T-cell (primary cell): ENCODE measurements around the gene TMEM170B. TPM values are rescaled to one million over a fixed set of nuclear protein-coding genes. Genes with fewer than 3 reads are reported as not detected.

Experiments used
- ATAC-seq, 4 experiments: fragments of 200-7000 bp in 3 of 4; fragments of 150-1000 bp in 1 of 4; cut with Tn5 transposase; replicated peaks in 1 of 4; 1 replicate in 3 of 4; 2 replicates in 1 of 4; pipeline ENCODE4 v1.10.0; 2021; ENCODE audit warnings: moderate library complexity in 3 of 4, mild to moderate bottlenecking in 2 of 4, moderate number of reproducible peaks in 1 of 4
- CTCF ChIA-PET, 2 donors: fragments of 300-600 bp; sonication (Branson Sonifier 250); formaldehyde crosslinking; loops; one replicate each; lab custom pipeline; 2022; ENCODE audit warnings: antibody characterized with exemption in 2 of 2; lab: Charles Lee
- POLR2A ChIA-PET, 2 donors: fragments of 300-600 bp; sonication (Branson Sonifier 250); formaldehyde crosslinking; loops; one replicate each; lab custom pipeline; 2022; ENCODE audit warnings: antibody characterized with exemption in 2 of 2; lab: Charles Lee
- DNase-seq, 35 experiments: peaks; one replicate each; pipeline versions ENCODE4 v3.0.0 to v3.0.0-alpha.2; 2013 to 2023
- H3K27ac ChIP-seq: one replicate; pipeline ENCODE4 v1.5.1; 2013; ENCODE audit warnings: low read length
- H3K27me3 ChIP-seq, 2 experiments: replicated peaks in 1 of 2; 1 replicate in 1 of 2; 2 replicates in 1 of 2; pipeline versions ENCODE4 v1.6.1 to v1.7.0; 2013; ENCODE audit warnings: low read length in 1 of 2, mixed read lengths in 1 of 2; ENCODE audit not compliant: control insufficient read depth in 2 of 2, insufficient read depth in 2 of 2; ENCODE audit errors: extremely low read depth in 1 of 2
- H3K36me3 ChIP-seq, 2 donors: 1 replicate in 1 of 2; 2 replicates in 1 of 2; pipeline versions ENCODE4 v1.6.1 to v1.7.0; 2013; ENCODE audit warnings: low read length in 1 of 2; ENCODE audit not compliant: control insufficient read depth in 2 of 2, insufficient read depth in 1 of 2; ENCODE audit errors: extremely low read depth in 1 of 2
- H3K4me1 ChIP-seq, 2 experiments: 1 replicate in 1 of 2; 2 replicates in 1 of 2; pipeline versions ENCODE4 v1.6.1 to v1.7.0; 2013; ENCODE audit warnings: low read length in 2 of 2, mixed read lengths in 1 of 2; ENCODE audit not compliant: insufficient read depth in 2 of 2, control insufficient read depth in 1 of 2; ENCODE audit errors: extremely low read depth in 1 of 2
- H3K4me3 ChIP-seq, 2 donors: 1 replicate in 1 of 2; 2 replicates in 1 of 2; pipeline versions ENCODE4 v1.5.1 to v1.7.0; 2013; ENCODE audit warnings: mild to moderate bottlenecking in 2 of 2, low read length in 1 of 2, moderate library complexity in 1 of 2; ENCODE audit not compliant: control insufficient read depth in 1 of 2; ENCODE audit errors: extremely low read depth in 1 of 2
- H3K9me3 ChIP-seq: 2 replicates; pipeline ENCODE4 v1.7.0; 2013
- H3K27ac Mint-ChIP-seq, 2 donors: one replicate each; pipeline ENCODE4 v1.8.0; 2020 to 2021; ENCODE audit warnings: mild to moderate bottlenecking in 2 of 2, mixed read lengths in 2 of 2
- H3K27me3 Mint-ChIP-seq, 2 donors: one replicate each; pipeline ENCODE4 v1.8.0; 2021 to 2022; ENCODE audit warnings: mixed read lengths in 2 of 2
- H3K36me3 Mint-ChIP-seq: one replicate; pipeline ENCODE4 v1.8.0; 2021; ENCODE audit warnings: mixed read lengths
- H3K4me1 Mint-ChIP-seq, 3 donors: one replicate each; pipeline ENCODE4 v1.8.0; 2020 to 2022; ENCODE audit warnings: mixed read lengths in 3 of 3, mild to moderate bottlenecking in 1 of 3
- H3K4me3 Mint-ChIP-seq, 3 donors: one replicate each; pipeline ENCODE4 v1.8.0; 2020 to 2022; ENCODE audit warnings: mild to moderate bottlenecking in 3 of 3, mixed read lengths in 3 of 3, moderate library complexity in 3 of 3
- H3K9me3 Mint-ChIP-seq, 3 donors: one replicate each; pipeline ENCODE4 v1.8.0; 2020 to 2022; ENCODE audit warnings: mixed read lengths in 3 of 3
- WGBS: methylation state at CpG from one replicate; pipeline ENCODE4 v1.1.5; 2013; ENCODE audit warnings: missing lambda C conversion rate; ENCODE audit not compliant: insufficient coverage; 5-methylcytosine and 5-hydroxymethylcytosine counted together
- total RNA-seq, 35 experiments: library from RNA in 6 of 35; stranded (reverse) in 6 of 35; fragments of 120-200 nt in 1 of 35; gene quantifications; one replicate each; pipeline versions ENCODE4 v1.2.1 to v1.2.4 and lab custom pipeline; 2013 to 2026

The TMEM170B gene
- total RNA-seq, 5 donors from 2014 or later (not counting 1 experiment from before 2014, with no cell fraction given) = 1.4 to 2.4 (median 1.9) TPM

- WGBS = 90% methylated on average over 2 of the region's 6 CpGs
Measured at GRCh38 chr6:11606332-11606731, 68.8 kb downstream of the TMEM170B start.

GRCh38 chr6:11607383-11607782 is 69.8 kb downstream of the TMEM170B start:
- Mint-ChIP-seq H3K4me3 (no peak overlapping the region), H3K36me3 (no peaks in the 10 kb centered on the region), H3K27ac (no peak overlapping the region), H3K9me3 (no peaks in the 10 kb centered on the region), H3K27me3 (peaks cover 28 to 41% of the 10 kb centered on the region in 2 donors), H3K4me1 (peaks cover 0 to 7% (median 0%) of the 10 kb centered on the region in 3 donors)
- CTCF ChIA-PET = no interaction called here
- Histone ChIP-seq H3K4me1 (no peaks in the 10 kb centered on the region), H3K9me3 (no peaks in the 10 kb centered on the region), H3K27ac (no peak overlapping the region), H3K4me3 (no peak overlapping the region), H3K27me3 (peaks cover 0 to 19% of the 10 kb centered on the region in 2 experiments), H3K36me3 (no peaks in the 10 kb centered on the region)
- DNase-seq (no peak), ATAC-seq (no peak)
- 100% methylated on average over 1 of the region's 7 CpGs for WGBS
- POLR2A ChIA-PET = no interaction called here

More at GRCh38 chr6:11606332-11606731, 68.8 kb downstream of the TMEM170B start:
- H3K9me3 Mint-ChIP-seq = no peaks in the 10 kb centered on the region
- peaks cover 31 to 44% of the 10 kb centered on the region in 2 donors for H3K27me3 Mint-ChIP-seq
- no peaks in the 10 kb centered on the region for H3K36me3 Mint-ChIP-seq
- H3K4me3 Mint-ChIP-seq = no peak overlapping the region
- no peak overlapping the region for H3K27ac Mint-ChIP-seq
- DNase-seq (no peak), ATAC-seq (no peak)
- H3K4me3 ChIP-seq = no peak overlapping the region
- POLR2A ChIA-PET = no interaction called here
- H3K9me3 ChIP-seq = no peaks in the 10 kb centered on the region
- no peaks in the 10 kb centered on the region for H3K36me3 ChIP-seq
- peaks cover 0 to 19% of the 10 kb centered on the region in 2 experiments for H3K27me3 ChIP-seq
- CTCF ChIA-PET = no interaction called here
- H3K27ac ChIP-seq = no peak overlapping the region
- H3K4me1 Mint-ChIP-seq = peaks cover 0 to 7% (median 0%) of the 10 kb centered on the region in 3 donors
- no peaks in the 10 kb centered on the region for H3K4me1 ChIP-seq

GRCh38 chr6:11608600-11609323 is 71.2 kb downstream of the TMEM170B start:
- Histone ChIP-seq H3K27ac (no peak overlapping the region), H3K4me3 (no peak overlapping the region), H3K4me1 (no peaks in the 10 kb centered on the region), H3K36me3 (no peaks in the 10 kb centered on the region), H3K27me3 (peaks cover 0 to 16% of the 10 kb centered on the region in 2 experiments), H3K9me3 (no peaks in the 10 kb centered on the region)
- POLR2A ChIA-PET = no interaction called here
- Mint-ChIP-seq H3K9me3 (no peaks in the 10 kb centered on the region), H3K4me1 (peaks cover 0 to 7% (median 0%) of the 10 kb centered on the region in 3 donors), H3K4me3 (no peak overlapping the region), H3K27me3 (peaks cover 22 to 30% of the 10 kb centered on the region in 2 donors), H3K36me3 (no peaks in the 10 kb centered on the region), H3K27ac (no peak overlapping the region)
- no peak for DNase-seq
- CTCF ChIA-PET = interaction anchor here in 1 of 2 donors (0.6 kb wide), 1 partner anchor 20 kb away, joined by 3 read pairs; no protein-coding TSS in a partner anchor
- 100% methylated on average over 2 of the region's 6 CpGs for WGBS
- no peak for ATAC-seq

GRCh38 chr6:11609324-11610071 is 71.9 kb downstream of the TMEM170B start:
- H3K4me3 Mint-ChIP-seq = no peak overlapping the region
- Histone ChIP-seq H3K4me1 (no peaks in the 10 kb centered on the region), H3K27me3 (peaks cover 0 to 16% of the 10 kb centered on the region in 2 experiments), H3K27ac (no peak overlapping the region), H3K4me3 (no peak overlapping the region), H3K9me3 (no peaks in the 10 kb centered on the region), H3K36me3 (no peaks in the 10 kb centered on the region)
- peaks cover 22 to 24% of the 10 kb centered on the region in 2 donors for H3K27me3 Mint-ChIP-seq
- no peaks in the 10 kb centered on the region for H3K36me3 Mint-ChIP-seq
- no peak for DNase-seq
- no peak overlapping the region for H3K27ac Mint-ChIP-seq
- H3K4me1 Mint-ChIP-seq = peaks cover 0 to 5% (median 0%) of the 10 kb centered on the region in 3 donors
- CTCF ChIA-PET = interaction anchor here in 1 of 2 donors (0.6 kb wide), 1 partner anchor 21 kb away, joined by 3 read pairs; no protein-coding TSS in a partner anchor
- POLR2A ChIA-PET = no interaction called here
- whole genome bisulfite sequencing = 92% methylated on average over 13 of the region's 18 CpGs
- no peaks in the 10 kb centered on the region for H3K9me3 Mint-ChIP-seq
- no peak for ATAC-seq

- Histone ChIP-seq H3K4me1 (no peaks in the 10 kb centered on the region), H3K27ac (no peak overlapping the region), H3K27me3 (peaks cover 0 to 9% of the 10 kb centered on the region in 2 experiments), H3K4me3 (no peak overlapping the region), H3K9me3 (no peaks in the 10 kb centered on the region), H3K36me3 (no peaks in the 10 kb centered on the region)
- no peak overlapping the region for H3K27ac Mint-ChIP-seq
- no CpG with 5 or more reads among the region's 1 CpG for WGBS
- no peak for DNase-seq
- peaks cover 9 to 10% of the 10 kb centered on the region in 2 donors for H3K27me3 Mint-ChIP-seq
- no peaks in the 10 kb centered on the region for H3K36me3 Mint-ChIP-seq
- POLR2A ChIA-PET = no interaction called here
- H3K4me1 Mint-ChIP-seq = no peaks in the 10 kb centered on the region
- CTCF ChIA-PET = no interaction called here
- H3K4me3 Mint-ChIP-seq = no peak overlapping the region
- no peak for ATAC-seq
- H3K9me3 Mint-ChIP-seq = no peaks in the 10 kb centered on the region
Measured at GRCh38 chr6:11613336-11613735, 75.8 kb downstream of the TMEM170B start.

GRCh38 chr6:11613858-11614257 is 76.3 kb downstream of the TMEM170B start:
- ChIA-PET POLR2A (no interaction called here), CTCF (no interaction called here)
- Histone ChIP-seq H3K4me1 (no peaks in the 10 kb centered on the region), H3K9me3 (no peaks in the 10 kb centered on the region), H3K27ac (no peak overlapping the region), H3K4me3 (no peak overlapping the region), H3K36me3 (no peaks in the 10 kb centered on the region), H3K27me3 (peaks cover 0 to 9% of the 10 kb centered on the region in 2 experiments)
- no peaks in the 10 kb centered on the region for H3K9me3 Mint-ChIP-seq
- no peak overlapping the region for H3K4me3 Mint-ChIP-seq
- no peak overlapping the region for H3K27ac Mint-ChIP-seq
- H3K4me1 Mint-ChIP-seq = no peaks in the 10 kb centered on the region
- no peak for ATAC-seq
- no peaks in the 10 kb centered on the region for H3K36me3 Mint-ChIP-seq
- no peak for DNase-seq
- H3K27me3 Mint-ChIP-seq = peaks cover 9 to 10% of the 10 kb centered on the region in 2 donors
- WGBS = 67% methylated on average over 3 of the region's 4 CpGs
